Stimulated activated effector memory CD8-positive, alpha-beta T cell treated with anti-CD3 and anti-CD28 coated beads, Interleukin-12 subunit alpha, Interleukin-12 subunit beta, amount 100 ng/mL, for 72 hours (primary cell): ENCODE data around the gene LRRTM4.

Experiments used
- ATAC-seq: fragments of 150-1000 bp; cut with Tn5 transposase; 2 replicates; pipeline ENCODE4 v1.10.0; 2021
- DNase-seq, 2 donors: peaks; one replicate each; pipeline ENCODE4 v3.0.0; 2021 to 2022; ENCODE audit warnings: low spot score in 2 of 2
- H3K27ac Mint-ChIP-seq: one replicate; pipeline ENCODE4 v1.8.0; 2022; ENCODE audit warnings: mild to moderate bottlenecking, mixed read lengths
- H3K36me3 Mint-ChIP-seq: one replicate; pipeline ENCODE4 v1.8.0; 2022; ENCODE audit warnings: mild to moderate bottlenecking, mixed read lengths
- H3K4me1 Mint-ChIP-seq: one replicate; pipeline ENCODE4 v1.8.0; 2022; ENCODE audit warnings: mixed read lengths
- H3K4me3 Mint-ChIP-seq: one replicate; pipeline ENCODE4 v1.8.0; 2022; ENCODE audit warnings: mild to moderate bottlenecking, mixed read lengths
- H3K9me3 Mint-ChIP-seq: one replicate; pipeline ENCODE4 v1.8.0; 2022; ENCODE audit warnings: mixed read lengths

LRRTM4 gene

DNA sequence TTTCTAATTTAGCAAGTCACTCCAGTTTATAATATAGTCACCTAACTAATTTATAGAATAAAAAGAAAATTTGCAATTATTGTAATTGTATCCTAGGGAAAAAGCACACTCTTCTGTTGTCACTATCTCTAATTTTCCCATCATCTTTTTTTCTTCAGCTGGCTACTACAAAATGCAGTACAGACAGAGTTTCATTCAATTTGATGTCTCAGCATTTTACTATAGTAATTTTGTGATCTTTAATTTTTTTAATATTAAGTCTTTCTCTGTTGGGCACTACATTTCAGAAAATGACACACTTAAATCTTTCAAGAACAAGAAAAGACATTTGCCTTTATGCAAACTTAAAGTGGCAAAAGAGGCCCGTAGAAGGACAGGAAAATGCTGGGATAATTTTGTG lies 118.0 kb downstream of the LRRTM4 start:
- Mint-ChIP-seq H3K9me3 (peaks cover 15% of the 10 kb centered on the region), H3K4me3 (no peak overlapping the region), H3K36me3 (peaks cover 6% of the 10 kb centered on the region), H3K4me1 (no peaks in the 10 kb centered on the region), H3K27ac (no peak overlapping the region)
- DNase-seq (no peak), ATAC-seq (no peak)

DNA sequence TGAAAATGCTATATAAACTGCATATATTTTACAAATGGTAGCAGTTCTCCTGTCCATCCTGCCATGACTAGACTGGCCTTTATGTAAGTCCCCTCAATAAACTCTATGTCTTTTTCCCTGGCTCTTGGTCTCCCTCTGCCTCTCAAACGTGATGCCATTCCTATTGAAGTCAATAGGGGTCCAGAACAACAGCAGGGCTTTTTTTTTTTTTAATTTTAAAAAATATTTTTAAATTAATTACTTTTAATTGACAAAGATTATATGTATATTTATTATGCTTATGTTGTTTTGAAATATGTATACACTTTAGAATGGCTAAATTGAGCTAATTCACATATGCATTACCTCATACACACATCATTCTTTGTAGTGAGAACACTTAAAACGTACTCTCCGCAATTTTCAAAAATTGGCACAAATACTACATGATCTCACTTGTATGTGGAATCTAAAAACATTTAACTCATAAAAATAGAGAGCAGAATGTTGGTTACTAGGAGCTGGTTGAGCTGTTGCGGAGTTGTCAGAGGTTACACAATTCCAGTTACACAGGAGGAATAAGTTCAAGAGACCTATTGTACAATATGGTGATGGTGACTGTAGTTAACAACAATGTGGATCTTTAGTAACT lies 123.1 kb downstream of the LRRTM4 start:
- DNase-seq (no peak), ATAC-seq (no peak)
- Mint-ChIP-seq H3K4me1 (no peaks in the 10 kb centered on the region), H3K4me3 (no peak overlapping the region), H3K36me3 (peaks cover 6% of the 10 kb centered on the region), H3K9me3 (peaks cover 11% of the 10 kb centered on the region), H3K27ac (no peak overlapping the region)

DNA sequence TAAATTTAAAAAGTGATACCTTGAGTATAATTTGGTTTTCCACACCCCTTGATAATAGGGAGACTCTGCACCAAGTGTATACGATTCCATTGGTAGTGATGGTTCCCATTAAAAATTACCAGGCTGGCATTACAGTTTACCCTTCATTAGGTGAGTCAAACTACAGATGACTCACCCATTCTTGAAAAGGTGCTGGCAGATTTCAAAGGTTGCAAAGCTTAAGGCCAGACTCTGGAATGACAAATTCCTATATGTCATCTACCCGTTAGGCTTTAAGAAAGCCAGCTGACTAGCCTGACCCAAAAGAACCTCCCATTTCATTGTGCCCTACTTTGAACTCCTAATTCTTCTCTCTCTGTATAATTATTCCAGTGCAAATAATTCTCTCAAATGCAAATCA lies 124.4 kb downstream of the LRRTM4 start:
- no peaks in the 10 kb centered on the region for H3K4me1 Mint-ChIP-seq
- no peak for ATAC-seq

DNA sequence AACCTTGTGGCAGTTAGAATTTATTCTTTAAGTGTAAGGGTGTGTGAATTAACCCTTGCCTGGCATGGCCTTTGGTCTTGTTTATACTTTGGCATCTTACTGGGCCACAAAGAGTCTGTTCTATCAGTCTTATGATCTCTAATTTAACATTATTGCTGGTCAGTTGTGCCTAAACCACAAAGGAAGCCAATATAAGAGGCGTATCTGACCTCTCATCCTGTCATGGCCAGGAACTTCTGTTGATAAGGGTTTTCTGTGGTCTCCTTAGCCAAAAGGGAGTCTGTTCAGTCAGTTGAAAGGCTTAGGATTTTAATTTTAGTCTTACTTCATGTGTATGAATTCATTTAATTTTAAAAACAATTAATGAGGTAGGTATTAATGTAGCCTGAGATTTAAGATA lies 127.2 kb downstream of the LRRTM4 start:
- DNase-seq (no peak), ATAC-seq (no peak)
- Mint-ChIP-seq H3K27ac (no peak overlapping the region), H3K4me3 (no peak overlapping the region), H3K4me1 (no peaks in the 10 kb centered on the region), H3K36me3 (no peaks in the 10 kb centered on the region), H3K9me3 (peaks cover 9% of the 10 kb centered on the region)

More for the DNA sequence above, 124.4 kb downstream of the LRRTM4 start:
- Mint-ChIP-seq H3K27ac (no peak overlapping the region), H3K9me3 (peaks cover 12% of the 10 kb centered on the region), H3K36me3 (peaks cover 6% of the 10 kb centered on the region), H3K4me3 (no peak overlapping the region)
- no peak for DNase-seq

DNA sequence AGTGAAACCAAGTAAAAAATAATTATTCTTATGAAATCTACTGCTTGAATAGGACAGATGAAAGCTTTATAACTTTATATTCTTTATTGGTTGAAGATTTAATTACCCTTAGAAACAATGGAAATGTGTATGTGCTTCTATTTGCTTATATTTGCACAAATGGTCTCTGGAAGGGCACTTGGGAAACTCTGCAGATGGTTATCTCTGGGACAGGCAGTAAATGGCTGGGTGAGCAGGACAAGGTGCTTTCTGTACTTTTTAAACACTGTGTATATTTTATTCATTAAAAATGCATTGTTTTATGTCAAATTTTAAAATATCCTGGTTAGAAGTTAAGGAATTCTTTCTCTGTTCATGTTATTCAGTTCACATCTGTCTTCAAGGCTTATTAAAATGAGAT lies 131.1 kb downstream of the LRRTM4 start:
- no peak overlapping the region for H3K27ac Mint-ChIP-seq
- DNase-seq (no peak), ATAC-seq (no peak)
- H3K4me1 Mint-ChIP-seq = no peaks in the 10 kb centered on the region
- H3K36me3 Mint-ChIP-seq = no peaks in the 10 kb centered on the region
- H3K9me3 Mint-ChIP-seq = peaks cover 14% of the 10 kb centered on the region
- no peak overlapping the region for H3K4me3 Mint-ChIP-seq

DNA sequence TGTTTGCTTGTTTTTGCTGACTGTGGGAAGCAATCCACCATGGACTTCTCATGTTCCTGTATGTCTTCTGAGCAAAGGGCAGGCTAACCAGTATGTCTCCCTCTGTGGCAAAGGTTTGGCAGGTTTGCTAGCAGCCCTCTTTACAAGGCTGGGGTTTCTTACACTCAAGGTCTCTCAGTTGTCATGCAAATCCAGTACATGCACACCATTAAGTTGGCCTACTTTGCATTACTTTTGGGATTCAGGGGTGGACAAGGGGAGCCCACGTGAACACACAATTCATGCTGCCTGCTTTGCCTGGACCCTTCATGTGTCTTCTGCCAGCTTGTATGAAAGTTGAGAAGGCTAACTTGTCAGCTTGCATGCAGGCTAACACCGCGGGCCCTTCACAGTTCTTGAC lies 134.9 kb downstream of the LRRTM4 start:
- Mint-ChIP-seq H3K36me3 (no peaks in the 10 kb centered on the region), H3K4me3 (no peak overlapping the region), H3K27ac (no peak overlapping the region), H3K4me1 (no peaks in the 10 kb centered on the region), H3K9me3 (peaks cover 15% of the 10 kb centered on the region)
- ATAC-seq (no peak), DNase-seq (no peak)

DNA sequence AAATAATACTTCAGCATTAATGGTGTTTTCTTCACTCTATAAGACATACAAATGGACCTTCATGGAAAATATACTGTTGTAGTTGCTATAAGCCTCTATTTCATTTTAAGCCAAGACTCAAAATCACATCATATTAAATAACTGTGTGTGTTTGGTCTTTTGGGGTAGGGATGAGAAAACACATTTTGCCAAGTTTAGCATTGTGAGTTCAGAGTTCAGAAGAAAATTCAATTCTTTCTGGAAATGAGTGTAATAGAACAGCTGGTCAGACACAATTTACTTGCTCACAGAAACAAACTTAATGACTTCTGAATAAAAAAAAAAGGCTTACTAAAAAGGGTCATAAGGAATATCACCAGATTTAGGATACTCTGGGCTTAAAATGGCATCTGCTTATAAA lies 149.5 kb downstream of the LRRTM4 start:
- H3K4me3 Mint-ChIP-seq = no peak overlapping the region
- no peaks in the 10 kb centered on the region for H3K4me1 Mint-ChIP-seq
- no peaks in the 10 kb centered on the region for H3K36me3 Mint-ChIP-seq
- peaks cover 19% of the 10 kb centered on the region for H3K9me3 Mint-ChIP-seq
- H3K27ac Mint-ChIP-seq = no peak overlapping the region
- no peak for ATAC-seq
- DNase-seq = no peak

DNA sequence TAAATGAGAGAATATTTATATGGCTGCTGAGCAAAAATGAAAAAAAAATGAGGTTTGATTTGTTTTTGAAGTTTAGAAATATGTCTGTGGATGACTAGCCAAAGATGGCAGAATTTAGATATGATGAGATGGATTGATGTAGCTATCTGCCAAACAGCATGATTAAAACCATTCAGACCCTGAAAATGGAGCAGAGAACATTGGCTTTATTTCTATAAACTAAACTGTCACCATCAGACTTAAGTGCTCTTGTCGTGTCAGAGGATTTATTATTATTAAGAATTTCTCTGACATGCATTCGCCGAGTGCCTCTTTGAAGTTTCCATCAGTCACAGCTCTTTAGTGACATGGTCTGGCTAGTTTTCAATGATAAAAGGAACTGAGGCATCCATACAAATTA lies 151.7 kb downstream of the LRRTM4 start:
- Mint-ChIP-seq H3K27ac (no peak overlapping the region), H3K9me3 (peaks cover 18% of the 10 kb centered on the region), H3K4me3 (no peak overlapping the region), H3K4me1 (no peaks in the 10 kb centered on the region), H3K36me3 (no peaks in the 10 kb centered on the region)
- ATAC-seq = no peak
- DNase-seq = no peak

DNA sequence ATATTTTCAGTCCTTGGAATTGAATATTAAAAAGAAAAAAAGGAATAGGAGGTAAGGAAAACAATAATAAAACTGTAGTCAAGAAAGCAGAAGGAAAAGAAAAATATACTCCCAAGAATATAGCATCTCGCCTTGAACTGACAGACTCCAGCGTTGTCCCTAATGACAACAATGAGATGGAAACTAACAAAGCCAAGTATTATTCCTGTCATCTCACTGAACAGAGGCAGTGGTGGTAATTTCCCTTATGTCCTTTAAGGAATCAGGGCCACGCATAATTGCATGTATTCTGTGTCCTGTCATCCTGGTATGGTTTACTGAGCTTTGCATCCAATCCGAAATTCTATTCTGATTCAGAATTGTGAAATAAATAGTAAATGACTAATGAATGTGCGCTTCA lies 158.9 kb downstream of the LRRTM4 start:
- Mint-ChIP-seq H3K4me3 (no peak overlapping the region), H3K27ac (no peak overlapping the region), H3K36me3 (no peaks in the 10 kb centered on the region), H3K9me3 (peaks cover 20% of the 10 kb centered on the region), H3K4me1 (no peaks in the 10 kb centered on the region)
- ATAC-seq (no peak), DNase-seq (no peak)

DNA sequence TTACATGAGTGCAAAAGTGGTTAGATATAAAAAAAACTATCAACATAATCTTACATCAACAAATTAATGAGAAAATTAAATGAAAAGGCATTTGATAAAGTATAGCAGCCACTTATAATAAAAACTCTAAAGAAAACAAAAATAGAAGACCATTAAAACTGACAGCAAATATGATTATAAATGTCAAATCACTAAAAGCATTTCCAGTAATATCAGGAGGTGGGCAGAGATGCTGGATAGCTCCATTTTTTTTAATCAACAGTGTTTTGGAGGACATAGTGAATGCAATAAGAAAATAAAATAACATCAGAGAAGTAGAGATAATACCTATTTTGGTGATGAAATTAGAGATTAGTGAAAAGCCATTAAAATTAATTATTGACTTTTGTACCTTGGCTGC lies 173.4 kb downstream of the LRRTM4 start:
- DNase-seq = no peak
- no peak overlapping the region for H3K27ac Mint-ChIP-seq

DNA sequence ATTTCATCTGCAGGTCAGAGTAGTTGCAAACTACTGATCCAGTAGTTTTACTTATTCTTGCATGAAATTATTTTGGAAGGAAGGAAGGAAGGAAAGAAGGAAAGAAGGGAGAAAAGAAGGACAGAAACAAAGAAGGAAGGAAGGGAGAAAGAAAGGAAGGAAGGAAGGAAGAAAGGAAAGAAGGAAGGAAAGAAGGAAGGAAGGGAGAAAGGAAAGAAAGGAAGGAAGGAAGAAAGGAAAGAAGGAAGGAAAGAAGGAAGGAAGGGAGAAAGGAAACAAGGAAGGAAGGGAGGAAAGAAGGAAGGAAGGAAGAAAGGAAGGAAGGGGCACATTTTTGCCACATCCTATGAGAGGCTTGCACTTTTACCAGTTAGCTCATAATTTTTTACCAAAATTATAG lies 186.2 kb downstream of the LRRTM4 start:
- DNase-seq (no peak), ATAC-seq (no peak)
- Mint-ChIP-seq H3K36me3 (no peaks in the 10 kb centered on the region), H3K27ac (no peak overlapping the region), H3K4me1 (no peaks in the 10 kb centered on the region), H3K4me3 (no peak overlapping the region), H3K9me3 (peaks cover 32% of the 10 kb centered on the region)

More for the DNA sequence above, 173.4 kb downstream of the LRRTM4 start:
- H3K4me1 Mint-ChIP-seq = no peaks in the 10 kb centered on the region
- no peak for ATAC-seq
- no peaks in the 10 kb centered on the region for H3K36me3 Mint-ChIP-seq
- H3K9me3 Mint-ChIP-seq = peaks cover 13% of the 10 kb centered on the region
- H3K4me3 Mint-ChIP-seq = no peak overlapping the region

DNA sequence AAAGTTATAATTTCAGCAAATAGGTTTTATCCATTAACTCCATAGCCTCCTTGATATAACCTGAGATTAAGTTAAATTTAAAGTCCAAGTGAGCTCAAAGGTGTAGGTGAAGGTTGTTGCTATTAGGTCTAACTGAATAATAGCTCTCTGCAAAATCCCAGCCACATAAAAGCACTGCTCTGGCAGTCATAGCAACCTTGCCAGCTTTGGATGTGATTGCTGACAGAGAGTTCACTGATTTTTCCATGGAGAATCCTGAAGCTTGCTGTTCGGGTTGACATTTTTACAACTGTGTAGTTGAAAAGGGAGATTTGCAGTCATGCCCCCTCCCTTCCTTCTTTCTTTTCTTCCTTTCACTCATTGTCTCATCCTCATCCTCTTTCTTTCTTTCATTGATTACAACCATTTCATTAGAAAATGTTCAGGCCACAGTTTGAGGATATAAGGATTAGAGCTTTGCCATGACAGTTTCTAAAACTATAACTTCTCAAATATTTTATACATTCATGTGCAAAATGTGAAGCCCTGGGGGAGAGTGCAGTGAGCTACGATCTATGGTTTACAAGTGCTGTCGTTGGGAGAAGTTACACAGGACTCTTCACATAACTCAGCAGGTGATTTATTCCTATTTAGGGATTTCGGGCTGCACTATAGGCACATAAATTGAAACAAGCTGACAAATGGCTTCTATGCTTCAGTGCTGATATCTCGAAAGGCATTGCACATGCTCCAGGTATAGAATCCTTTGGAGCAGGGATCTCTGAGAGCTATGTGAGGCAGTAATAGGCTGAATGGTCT lies 193.8 kb downstream of the LRRTM4 start:
- Mint-ChIP-seq H3K27ac (no peak overlapping the region), H3K4me1 (no peaks in the 10 kb centered on the region), H3K36me3 (no peaks in the 10 kb centered on the region), H3K4me3 (no peak overlapping the region), H3K9me3 (peaks cover 40% of the 10 kb centered on the region)
- no peak for ATAC-seq
- no peak for DNase-seq

DNA sequence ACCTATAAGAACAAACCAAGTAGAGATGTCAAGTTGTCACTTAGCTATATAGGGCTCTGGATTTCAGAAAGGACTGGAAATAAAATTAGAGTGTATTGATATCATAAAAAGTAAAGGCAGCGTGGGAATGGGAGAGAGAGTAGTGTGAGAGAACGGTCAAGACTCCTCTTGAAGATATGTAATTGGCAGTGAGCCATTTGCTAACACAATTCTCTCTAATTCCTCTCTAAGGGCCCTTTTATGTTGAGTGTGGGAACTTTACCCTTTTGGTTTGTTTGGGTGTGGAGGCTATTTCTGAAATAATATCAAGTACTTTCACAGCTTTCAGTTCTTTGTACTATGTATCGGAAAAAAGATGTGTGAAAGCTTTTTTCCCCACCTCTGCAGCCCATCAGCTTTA lies 196.8 kb downstream of the LRRTM4 start:
- Mint-ChIP-seq H3K36me3 (no peaks in the 10 kb centered on the region), H3K4me3 (no peak overlapping the region), H3K9me3 (peaks cover 32% of the 10 kb centered on the region), H3K27ac (no peak overlapping the region), H3K4me1 (no peaks in the 10 kb centered on the region)
- ATAC-seq (no peak), DNase-seq (no peak)

DNA sequence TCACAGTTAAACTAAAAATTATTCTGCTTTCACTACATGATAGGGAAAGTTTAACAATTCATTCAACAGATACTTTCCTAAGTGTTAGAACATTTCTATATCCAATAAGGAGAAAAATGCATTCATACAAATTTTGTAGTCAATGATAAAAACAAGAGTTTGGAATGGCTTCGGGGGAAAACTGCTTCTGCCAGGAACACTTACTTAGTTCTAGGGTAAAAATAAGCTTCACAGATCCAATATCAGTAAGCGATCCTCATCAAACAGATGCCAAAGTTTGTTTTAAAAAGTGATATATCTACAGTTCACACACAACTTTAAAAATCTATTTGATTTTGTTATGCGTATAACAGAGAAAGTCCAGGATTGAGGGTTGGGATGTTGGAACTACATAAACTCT lies 199.7 kb downstream of the LRRTM4 start:
- H3K9me3 Mint-ChIP-seq = peaks cover 24% of the 10 kb centered on the region
- no peak for ATAC-seq

DNA sequence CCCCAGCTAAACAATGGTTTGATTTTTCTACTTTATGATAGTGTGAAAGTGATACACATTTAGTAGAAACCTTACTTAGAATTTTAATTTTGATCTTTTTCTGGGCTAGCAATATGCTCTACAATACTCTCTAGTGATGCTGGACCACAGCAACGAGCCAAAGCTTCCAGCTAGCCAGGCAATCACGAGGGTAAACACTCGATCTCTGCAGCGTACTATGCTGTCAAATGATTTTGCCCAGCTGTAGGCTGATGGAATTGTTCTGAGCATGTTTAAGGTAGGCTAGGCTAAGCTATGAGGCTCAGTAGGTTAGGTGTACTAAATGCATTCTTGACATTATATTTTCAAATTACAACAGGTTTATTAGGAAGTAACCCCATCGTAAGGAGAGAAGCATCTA lies 207.5 kb downstream of the LRRTM4 start:
- no peak for ATAC-seq
- no peak overlapping the region for H3K4me3 Mint-ChIP-seq
- no peak overlapping the region for H3K27ac Mint-ChIP-seq
- no peaks in the 10 kb centered on the region for H3K4me1 Mint-ChIP-seq
- no peaks in the 10 kb centered on the region for H3K36me3 Mint-ChIP-seq
- no peak for DNase-seq
- H3K9me3 Mint-ChIP-seq = peaks cover 28% of the 10 kb centered on the region

More for the DNA sequence above, 199.7 kb downstream of the LRRTM4 start:
- Mint-ChIP-seq H3K27ac (no peak overlapping the region), H3K4me1 (no peaks in the 10 kb centered on the region), H3K4me3 (no peak overlapping the region), H3K36me3 (no peaks in the 10 kb centered on the region)
- no peak for DNase-seq

DNA sequence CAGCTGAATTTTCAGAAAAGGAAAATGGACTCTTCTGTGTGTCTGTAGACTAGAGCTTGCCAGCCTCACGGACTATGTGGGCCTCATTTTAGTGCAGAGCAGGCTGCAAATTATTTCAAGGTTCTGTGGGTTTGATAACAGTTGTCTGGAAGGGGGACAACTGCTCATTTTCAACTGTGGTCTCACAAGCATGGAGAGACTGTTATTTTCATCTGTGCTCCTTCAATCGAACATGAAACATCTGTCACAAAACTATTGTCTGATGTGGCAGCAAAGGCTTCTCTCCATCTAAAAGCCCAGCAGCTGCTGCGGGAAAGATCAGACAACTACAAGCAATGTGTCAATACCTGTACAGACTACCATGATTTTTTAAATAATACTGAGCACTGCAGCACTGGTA lies 211.8 kb downstream of the LRRTM4 start:
- H3K4me3 Mint-ChIP-seq = no peak overlapping the region
- no peaks in the 10 kb centered on the region for H3K4me1 Mint-ChIP-seq
- H3K9me3 Mint-ChIP-seq = peaks cover 29% of the 10 kb centered on the region
- DNase-seq = no peak
- no peak overlapping the region for H3K27ac Mint-ChIP-seq
- no peak for ATAC-seq
- no peaks in the 10 kb centered on the region for H3K36me3 Mint-ChIP-seq
